ENCODE results near the gene EFCAB12.

EFCAB12 gene

DNA sequence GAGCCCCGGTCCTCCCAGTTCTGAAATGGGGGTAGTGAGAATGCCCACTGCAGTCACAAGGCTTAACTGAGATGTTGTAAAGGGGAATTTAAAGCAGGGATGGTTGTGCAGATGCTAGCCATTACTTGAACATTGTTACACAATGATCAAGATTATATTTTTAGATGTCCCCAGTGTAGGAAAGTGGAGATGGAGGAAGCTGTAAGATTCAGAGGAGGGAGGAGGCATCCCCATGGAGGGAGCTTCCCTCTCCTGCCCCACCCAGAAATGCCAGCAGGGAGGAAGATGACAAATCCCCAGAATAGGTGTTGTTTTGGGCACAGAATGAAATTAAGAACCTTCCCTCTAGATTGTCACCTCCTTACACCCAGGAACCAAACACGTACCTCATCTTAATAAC lies 46.1 kb downstream of the EFCAB12 start:
- DNase-seq (ENCODE audit: extremely low read depth, insufficient read length), result no peak
- Histone ChIP-seq H3K27me3 (replicated peaks; ENCODE audit: control insufficient read depth, insufficient read depth, low read length) (no peaks in the 10 kb centered on the region), H3K4me3 (replicated peaks; ENCODE audit: low read depth, low read length) (no peak overlapping the region), H3K36me3 (ENCODE audit: control insufficient read depth, insufficient read depth, low read length) (peaks cover 5% of the 10 kb centered on the region; the same call in 1 of the 2 replicates)
- TF ChIP-seq, protein P1, sequence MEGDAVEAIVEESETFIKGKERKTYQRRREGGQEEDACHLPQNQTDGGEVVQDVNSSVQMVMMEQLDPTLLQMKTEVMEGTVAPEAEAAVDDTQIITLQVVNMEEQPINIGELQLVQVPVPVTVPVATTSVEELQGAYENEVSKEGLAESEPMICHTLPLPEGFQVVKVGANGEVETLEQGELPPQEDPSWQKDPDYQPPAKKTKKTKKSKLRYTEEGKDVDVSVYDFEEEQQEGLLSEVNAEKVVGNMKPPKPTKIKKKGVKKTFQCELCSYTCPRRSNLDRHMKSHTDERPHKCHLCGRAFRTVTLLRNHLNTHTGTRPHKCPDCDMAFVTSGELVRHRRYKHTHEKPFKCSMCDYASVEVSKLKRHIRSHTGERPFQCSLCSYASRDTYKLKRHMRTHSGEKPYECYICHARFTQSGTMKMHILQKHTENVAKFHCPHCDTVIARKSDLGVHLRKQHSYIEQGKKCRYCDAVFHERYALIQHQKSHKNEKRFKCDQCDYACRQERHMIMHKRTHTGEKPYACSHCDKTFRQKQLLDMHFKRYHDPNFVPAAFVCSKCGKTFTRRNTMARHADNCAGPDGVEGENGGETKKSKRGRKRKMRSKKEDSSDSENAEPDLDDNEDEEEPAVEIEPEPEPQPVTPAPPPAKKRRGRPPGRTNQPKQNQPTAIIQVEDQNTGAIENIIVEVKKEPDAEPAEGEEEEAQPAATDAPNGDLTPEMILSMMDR (IDR thresholded peaks at IDR 0.05; ENCODE audit: insufficient read depth, low read length, poor library complexity, severe bottlenecking), result no peak

DNA sequence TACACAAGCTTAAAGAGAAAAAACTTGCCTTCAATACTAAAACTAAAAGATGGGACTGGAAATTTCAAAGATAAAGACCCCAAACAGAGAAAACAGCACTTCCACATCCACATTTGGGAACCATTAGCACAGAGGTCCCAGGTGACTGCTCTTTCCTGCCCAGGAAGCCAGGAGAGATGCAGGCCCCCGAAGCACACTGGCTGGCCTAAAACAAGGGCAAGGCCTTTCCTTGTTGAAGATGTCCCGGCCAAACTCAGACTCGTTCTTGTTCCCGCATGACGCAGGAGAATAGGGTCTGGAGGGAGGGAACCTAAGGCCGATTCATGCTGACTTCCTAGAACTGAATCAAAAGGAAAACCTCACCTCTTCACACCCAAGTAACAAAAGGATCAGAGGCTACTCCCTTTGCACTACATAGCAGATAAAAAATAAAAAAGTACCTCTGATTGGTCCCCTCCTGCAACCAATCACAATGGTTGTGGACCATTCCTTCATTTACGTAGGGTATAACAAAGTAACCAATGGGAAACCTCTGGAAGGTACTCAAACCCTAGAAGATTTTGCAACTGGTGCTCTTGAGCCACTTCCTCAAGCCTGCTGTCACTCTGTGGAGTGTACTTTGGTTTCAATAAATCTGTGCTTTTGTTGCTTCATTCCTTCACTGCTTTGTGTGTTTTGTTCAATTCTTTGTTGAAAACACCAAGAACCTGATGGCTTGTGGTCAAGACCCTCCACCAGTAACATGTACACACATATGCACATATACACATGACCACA lies 48.7 kb downstream of the EFCAB12 start:
- TF ChIP-seq, protein P1 (IDR thresholded peaks at IDR 0.05; ENCODE audit: insufficient read depth, low read length, poor library complexity, severe bottlenecking), result no peak
- Histone ChIP-seq H3K4me3 (replicated peaks; ENCODE audit: low read depth, low read length) (no peak overlapping the region), H3K27me3 (replicated peaks; ENCODE audit: control insufficient read depth, insufficient read depth, low read length) (no peaks in the 10 kb centered on the region), H3K36me3 (ENCODE audit: control insufficient read depth, insufficient read depth, low read length) (no peaks in the 10 kb centered on the region)
- DNase-seq (ENCODE audit: extremely low read depth, insufficient read length), result no peak

DNA sequence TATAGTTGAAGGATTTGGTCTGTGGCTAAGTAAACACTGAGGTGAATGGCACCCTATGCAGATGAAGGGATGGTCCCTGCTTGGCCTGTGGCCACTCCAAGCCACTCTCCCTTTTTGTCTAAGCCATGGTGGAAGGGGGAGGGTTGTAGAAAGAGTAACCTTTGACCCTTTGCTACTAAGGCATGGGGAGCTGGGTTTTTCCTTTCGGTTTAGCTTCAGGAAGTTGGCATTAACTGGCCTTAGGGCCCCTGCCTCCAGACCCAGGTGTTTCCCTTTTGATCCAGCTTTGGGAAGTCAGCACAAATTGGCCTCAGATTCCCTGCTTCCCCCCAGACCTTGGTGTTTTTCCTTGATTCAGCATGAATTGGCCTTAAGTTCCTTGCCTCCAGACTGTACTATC lies 49.5 kb downstream of the EFCAB12 start:
- Histone ChIP-seq H3K36me3 (ENCODE audit: control insufficient read depth, insufficient read depth, low read length) (no peaks in the 10 kb centered on the region), H3K27me3 (replicated peaks; ENCODE audit: control insufficient read depth, insufficient read depth, low read length) (no peaks in the 10 kb centered on the region), H3K4me3 (replicated peaks; ENCODE audit: low read depth, low read length) (no peak overlapping the region)
- no peak for DNase-seq (ENCODE audit: extremely low read depth, insufficient read length)
- TF ChIP-seq, protein P1 (IDR thresholded peaks at IDR 0.05; ENCODE audit: insufficient read depth, low read length, poor library complexity, severe bottlenecking), result no peak

DNA sequence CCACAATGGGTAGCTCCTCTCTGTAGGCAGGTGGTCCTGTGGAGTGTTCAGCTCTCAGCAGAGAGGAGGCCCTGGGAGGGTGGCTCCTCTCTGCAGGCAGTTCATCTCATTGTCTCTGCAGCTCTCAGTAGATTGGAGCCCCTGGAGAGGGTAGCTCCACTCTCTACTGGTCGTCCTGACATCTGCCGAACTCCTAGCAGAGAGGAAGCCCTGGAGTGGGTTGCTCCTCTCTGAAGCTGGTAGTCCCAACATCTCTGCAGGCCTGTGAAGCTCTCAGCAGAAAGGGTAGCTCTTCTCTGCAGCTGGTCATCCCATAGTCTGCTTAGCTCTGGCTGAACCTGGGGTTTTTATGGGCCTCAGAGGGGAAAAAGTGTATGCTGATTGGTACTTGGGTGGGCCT lies 50.8 kb downstream of the EFCAB12 start:
- no peak for DNase-seq (ENCODE audit: extremely low read depth, insufficient read length)
- H3K27me3 ChIP-seq (replicated peaks; ENCODE audit: control insufficient read depth, insufficient read depth, low read length), result no peaks in the 10 kb centered on the region
- H3K36me3 ChIP-seq (ENCODE audit: control insufficient read depth, insufficient read depth, low read length), result no peaks in the 10 kb centered on the region
- H3K4me3 ChIP-seq (replicated peaks; ENCODE audit: low read depth, low read length), result no peak overlapping the region
- TF ChIP-seq, protein P1 (IDR thresholded peaks at IDR 0.05; ENCODE audit: insufficient read depth, low read length, poor library complexity, severe bottlenecking), result no peak

DNA sequence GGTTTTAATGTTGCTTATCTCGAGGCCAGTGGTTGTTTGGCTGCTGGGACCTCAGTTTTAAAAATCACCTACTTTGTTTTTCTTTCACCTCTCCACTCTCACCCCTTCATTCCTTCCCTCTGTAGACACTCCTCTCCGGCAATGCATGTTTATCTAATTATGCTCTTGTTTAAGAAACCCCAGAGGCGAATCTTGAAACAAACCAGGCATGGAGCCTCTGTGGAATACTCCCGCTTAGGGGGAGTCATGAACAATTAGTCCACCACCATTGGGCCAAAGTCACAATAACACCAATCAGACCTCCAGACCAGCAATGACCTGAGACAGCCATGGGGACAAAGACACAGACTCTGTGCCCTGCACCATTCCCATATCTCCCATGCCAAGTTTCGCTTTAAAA lies 53.3 kb downstream of the EFCAB12 start:
- H3K27me3 ChIP-seq (replicated peaks; ENCODE audit: control insufficient read depth, insufficient read depth, low read length), result no peaks in the 10 kb centered on the region
- H3K36me3 ChIP-seq (ENCODE audit: control insufficient read depth, insufficient read depth, low read length), result no peaks in the 10 kb centered on the region
- no peak overlapping the region for H3K4me3 ChIP-seq (replicated peaks; ENCODE audit: low read depth, low read length)
- DNase-seq (ENCODE audit: extremely low read depth, insufficient read length), result no peak
- TF ChIP-seq, protein P1 (IDR thresholded peaks at IDR 0.05; ENCODE audit: insufficient read depth, low read length, poor library complexity, severe bottlenecking), result no peak
